Amniotic epithelial cell (primary cell): Measurements from ENCODE around the gene GABRA6.
"Not testable (repeated sequence)": the region's sequence is repeated elsewhere in the genome, so short reads cannot be mapped to it uniquely, and the experiment has no call there.

ENCODE experiments used
- DNase-seq: peaks from one replicate; pipeline ENCODE4 v3.0.0-alpha.2; 2010; ENCODE audit warnings: low read depth

Gene GABRA6

GRCh38 chr5:161685461-161685860 lies at the start of gene GABRA6:
TSS of gene GABRA6 (plus strand) at chr5:161685721. CDS start at chr5:161685990, 269 bp downstream.
- DNase-seq, result no peak

GRCh38 chr5:161637591-161637990 lies 47.9 kb upstream of the GABRA6 start:
- no peak for DNase-seq

GRCh38 chr5:161641444-161641843 lies 44.1 kb upstream of the GABRA6 start:
- DNase-seq, result no peak

GRCh38 chr5:161645264-161645663 lies 40.3 kb upstream of the GABRA6 start:
- DNase-seq, result no peak

- DNase-seq, result not testable (repeated sequence)
Observed at GRCh38 chr5:161651926-161652325, 33.6 kb upstream of the GABRA6 start.

- DNase-seq, result no peak
Observed at GRCh38 chr5:161660806-161661205, 24.7 kb upstream of the GABRA6 start.

- DNase-seq, result no peak
Observed at GRCh38 chr5:161663431-161663830, 22.1 kb upstream of the GABRA6 start.

GRCh38 chr5:161676103-161676502 lies 9.4 kb upstream of the GABRA6 start:
- no peak for DNase-seq

- DNase-seq, result no peak
Observed at GRCh38 chr5:161686149-161686548, 628 bp downstream of the GABRA6 start.

- no peak for DNase-seq
Observed at GRCh38 chr5:161686881-161687280, 1.4 kb downstream of the GABRA6 start.

GRCh38 chr5:161687316-161687715 lies 1.8 kb downstream of the GABRA6 start:
- DNase-seq, result no peak

- no peak for DNase-seq
Observed at GRCh38 chr5:161691911-161692310, 6.4 kb downstream of the GABRA6 start.

- no peak for DNase-seq
Observed at GRCh38 chr5:161697001-161697400, 11.5 kb downstream of the GABRA6 start.

GRCh38 chr5:161700065-161700464 lies 14.5 kb downstream of the GABRA6 start:
- no peak for DNase-seq

GRCh38 chr5:161703528-161703927 lies 18.0 kb downstream of the GABRA6 start:
- DNase-seq, result no peak

- DNase-seq, result no peak
Observed at GRCh38 chr5:161707382-161707781, 21.9 kb downstream of the GABRA6 start.

GRCh38 chr5:161709239-161709638 lies 23.7 kb downstream of the GABRA6 start:
- DNase-seq, result no peak

- no peak for DNase-seq
Observed at GRCh38 chr5:161713042-161713441, 27.5 kb downstream of the GABRA6 start.

- no peak for DNase-seq
Observed at GRCh38 chr5:161719157-161719556, 33.6 kb downstream of the GABRA6 start.

GRCh38 chr5:161720460-161720859 lies 34.9 kb downstream of the GABRA6 start:
- DNase-seq, result no peak

GRCh38 chr5:161734741-161735140 lies 49.2 kb downstream of the GABRA6 start:
- DNase-seq, result no peak

- DNase-seq, result no peak
Observed at GRCh38 chr5:161740433-161740832, 54.9 kb downstream of the GABRA6 start.

GRCh38 chr5:161744276-161744675 lies 58.8 kb downstream of the GABRA6 start:
- DNase-seq, result no peak

- no peak for DNase-seq
Observed at GRCh38 chr5:161745392-161745791, 59.9 kb downstream of the GABRA6 start.

- no peak for DNase-seq
Observed at GRCh38 chr5:161751265-161751664, 65.7 kb downstream of the GABRA6 start.
